Measurements from ENCODE around the gene FGFRL1.

Gene FGFRL1

GRCh38 chr4:1074077-1074476 is 62.7 kb downstream of the FGFRL1 start:
- no peak overlapping the region for H3K4me3 ChIP-seq (ENCODE audit: low read length)
- TF ChIP-seq CTCF (conservative IDR thresholded peaks at IDR 0.05; ENCODE audit: low read depth, low read length), result no peak
- no peak for DNase-seq (ENCODE audit: low read depth)

- no peak for TF ChIP-seq CTCF (conservative IDR thresholded peaks at IDR 0.05; ENCODE audit: low read depth, low read length)
- DNase-seq (ENCODE audit: low read depth), result no peak
- H3K4me3 ChIP-seq (ENCODE audit: low read length), result no peak overlapping the region
Measured at GRCh38 chr4:1075225-1075624, 63.8 kb downstream of the FGFRL1 start.

DNA sequence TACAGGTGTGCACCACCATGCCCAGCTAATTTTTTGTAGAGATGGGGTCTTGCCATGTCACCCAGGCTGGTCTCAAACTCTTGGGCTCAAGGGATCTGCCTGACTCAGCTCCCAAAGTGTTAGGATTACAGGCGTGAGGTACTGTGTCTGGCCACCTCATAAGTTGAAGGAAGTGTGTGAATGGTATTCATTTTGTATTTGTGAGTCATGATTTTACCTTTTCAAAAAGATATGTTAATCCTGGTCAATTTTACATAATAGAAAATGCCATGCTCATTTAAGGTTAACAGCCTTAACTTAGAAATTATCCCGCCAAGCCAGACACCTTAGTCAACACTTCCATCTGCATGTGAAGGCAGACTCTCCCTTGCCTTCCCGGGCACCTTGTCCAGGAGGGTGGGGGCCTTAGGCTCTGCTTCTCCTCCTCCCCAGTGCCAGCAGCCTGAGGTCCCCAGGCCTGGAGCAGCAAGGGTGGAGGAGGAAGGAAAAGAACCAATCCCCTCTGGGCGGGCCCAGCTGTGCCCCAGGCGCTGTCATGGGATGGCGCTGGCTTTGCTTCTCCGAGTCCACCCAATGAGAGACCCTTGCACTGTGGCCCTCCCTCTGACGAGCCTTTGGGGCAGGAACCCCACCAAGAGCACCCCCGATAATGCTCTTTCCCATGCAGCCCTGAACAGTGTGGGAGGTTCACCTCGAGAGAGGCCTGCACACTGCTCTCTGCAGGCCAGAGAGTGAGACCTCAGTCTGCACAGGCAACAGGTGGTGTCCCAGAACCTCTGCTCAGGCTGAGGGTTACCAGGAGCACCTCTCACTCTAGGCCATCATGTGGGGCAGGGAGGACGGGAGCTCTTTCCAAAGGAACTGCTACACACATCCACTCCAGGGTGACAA is 64.6 kb downstream of the FGFRL1 start:
- DNase-seq (ENCODE audit: low read depth), result peak; percentile 59
- no peak for TF ChIP-seq CTCF (conservative IDR thresholded peaks at IDR 0.05; ENCODE audit: low read depth, low read length)
- H3K4me3 ChIP-seq (ENCODE audit: low read length), result no peak overlapping the region

All from retinal pigment epithelial cell (primary cell).